HCT116 (cell line): Measurements from ENCODE around the gene KIF26B. TPM values are rescaled to one million over a fixed set of nuclear protein-coding genes. Genes with fewer than 3 reads are reported as not detected.

Experiments
- ATAC-seq: fragments of 200-7000 bp; cut with Tn5 transposase; 2 replicates; pipeline ENCODE4 v1.9.1; 2020; ENCODE audit warnings: mild to moderate bottlenecking, moderate library complexity
- BruUV-seq: library from RNA; stranded (reverse); fragments of 400-500 nt; replicated peaks from 2 replicates; lab custom pipeline; 2021; lab: Mats Ljungman, UMichigan
- CTCF ChIA-PET: fragments of 300-600 bp; sonication (Branson Sonifier 250); formaldehyde crosslinking; loops from one replicate; lab custom pipeline; 2021; ENCODE audit warnings: antibody characterized with exemption; lab: Charles Lee
- POLR2A ChIA-PET: fragments of 300-600, 350-600 bp; sonication (Branson Sonifier 250); formaldehyde crosslinking; loops from one replicate; lab custom pipeline; 2021; ENCODE audit warnings: antibody characterized with exemption; lab: Charles Lee
- RAD21 ChIA-PET, 2 experiments: fragments of 300-600 bp; sonication (Branson Sonifier 250); formaldehyde crosslinking; loops; one replicate each; lab custom pipeline; 2023; ENCODE audit warnings: low total read pairs in 2 of 2; ENCODE audit not compliant: uncharacterized antibody in 2 of 2, unreplicated experiment in 2 of 2, low non-redundant PET in 1 of 2; lab: Charles Lee
- DNase-seq: peaks from one replicate; pipeline ENCODE4 v3.0.0-alpha.2; 2010; ENCODE audit warnings: low read depth, low spot score
- H2AFZ ChIP-seq: fragments of 200-600 bp; shearing (Covaris generic), sonication (generic); 2 replicates; pipeline ENCODE4 v1.6.1; 2017; ENCODE audit warnings: low read depth, mixed run types, mixed read lengths, antibody characterized with exemption, low read length; ENCODE audit not compliant: poor library complexity, severe bottlenecking
- H3K27ac ChIP-seq: 2 replicates; pipeline ENCODE4 v1.5.1; 2012; ENCODE audit warnings: low read depth, low read length
- H3K27me3 ChIP-seq: fragments of 200-600 bp; sonication (generic); 2 replicates; pipeline ENCODE4 v1.6.1; 2016; ENCODE audit warnings: mixed run types, low read length, mixed read lengths; ENCODE audit not compliant: insufficient read depth
- H3K36me3 ChIP-seq, 2 experiments: fragments of 200-500 bp in 1 of 2; fragments of 200-600 bp in 1 of 2; sonication (Bioruptor generic) in 1 of 2; sonication (generic) in 1 of 2; 2 replicates each; pipeline versions ENCODE4 v1.5.1 to v1.6.1; 2014 to 2016; ENCODE audit warnings: low read length in 2 of 2, inconsistent platforms in 1 of 2, mixed read lengths in 1 of 2, mixed run types in 1 of 2; ENCODE audit not compliant: insufficient read depth in 2 of 2, control insufficient read depth in 1 of 2
- H3K4me1 ChIP-seq, 2 experiments: fragments of 200-600 bp in 1 of 2; sonication (generic) in 1 of 2; 2 replicates each; pipeline versions ENCODE4 v1.5.1 to v1.6.1; 2012 to 2017; ENCODE audit warnings: low read length in 2 of 2, inconsistent platforms in 1 of 2, mild to moderate bottlenecking in 1 of 2, mixed read lengths in 1 of 2, mixed run types in 1 of 2, moderate library complexity in 1 of 2; ENCODE audit not compliant: insufficient read depth in 2 of 2, control insufficient read depth in 1 of 2
- H3K4me2 ChIP-seq: fragments of 200-600 bp; sonication (generic); 2 replicates; pipeline ENCODE4 v1.6.1; 2017; ENCODE audit warnings: mixed run types, low read length, mixed read lengths
- H3K4me3 ChIP-seq, 2 experiments: fragments of 200-600 bp in 1 of 2; sonication (generic) in 1 of 2; replicated peaks in 1 of 2; 2 replicates each; pipeline ENCODE4 v1.5.1; 2011 to 2016; ENCODE audit warnings: low read length in 2 of 2, control low read depth in 1 of 2, low read depth in 1 of 2, mild to moderate bottlenecking in 1 of 2, mixed read lengths in 1 of 2, mixed run types in 1 of 2
- H3K79me2 ChIP-seq: fragments of 200-600 bp; sonication (generic); 2 replicates; pipeline ENCODE4 v1.6.1; 2017; ENCODE audit warnings: mild to moderate bottlenecking, mixed run types, low read length, moderate library complexity, mixed read lengths; ENCODE audit not compliant: insufficient read depth
- H3K9ac ChIP-seq: fragments of 200-600 bp; sonication (generic); 2 replicates; pipeline ENCODE4 v1.6.1; 2016; ENCODE audit warnings: low read length, mixed read lengths
- H3K9me2 ChIP-seq: fragments of 200-600 bp; sonication (generic), shearing (Covaris generic); 2 replicates; pipeline ENCODE4 v1.6.1; 2017; ENCODE audit warnings: mixed run types, mild to moderate bottlenecking, moderate library complexity; ENCODE audit not compliant: insufficient read depth
- H3K9me3 ChIP-seq, 2 experiments: fragments of 200-500 bp in 1 of 2; fragments of 200-600 bp in 1 of 2; sonication (Bioruptor generic) in 1 of 2; sonication (generic) in 1 of 2; 2 replicates each; pipeline ENCODE4 v1.6.1; 2014 to 2017; ENCODE audit warnings: low read length in 2 of 2, mixed read lengths in 2 of 2, inconsistent platforms in 1 of 2, low read depth in 1 of 2, mild to moderate bottlenecking in 1 of 2, mixed run types in 1 of 2, moderate library complexity in 1 of 2; ENCODE audit not compliant: control insufficient read depth in 1 of 2, insufficient read depth in 1 of 2
- H4K20me1 ChIP-seq: fragments of 200-600 bp; sonication (generic), shearing (Covaris generic); 2 replicates; pipeline ENCODE4 v1.6.1; 2017; ENCODE audit warnings: mixed run types, mild to moderate bottlenecking, moderate library complexity; ENCODE audit not compliant: insufficient read depth
- CEBPB ChIP-seq: IDR thresholded peaks from 2 replicates; pipeline ENCODE4 v1.6.1; 2012; ENCODE audit warnings: low read depth
- EGR1 ChIP-seq: IDR thresholded peaks from 2 replicates; pipeline ENCODE4 v1.6.1; 2012; ENCODE audit warnings: low read depth
- FOSL1 ChIP-seq: IDR thresholded peaks from 2 replicates; pipeline ENCODE4 v1.6.1; 2012; ENCODE audit warnings: low read depth
- POLR2A ChIP-seq: IDR thresholded peaks from 2 replicates; pipeline ENCODE4 v1.7.0; 2011; ENCODE audit warnings: borderline replicate concordance; ENCODE audit not compliant: insufficient read depth, insufficient read length; ENCODE audit errors: extremely low read depth
- RAD21 ChIP-seq: IDR thresholded peaks from 2 replicates; pipeline ENCODE4 v1.6.1; 2012; ENCODE audit warnings: low read depth, mild to moderate bottlenecking
- SRF ChIP-seq: IDR thresholded peaks from 2 replicates; pipeline ENCODE4 v1.6.1; 2012; ENCODE audit warnings: low read depth
- TCF7L2 ChIP-seq: IDR thresholded peaks from 2 replicates; pipeline ENCODE4 v1.7.0; 2011; ENCODE audit warnings: borderline replicate concordance, inconsistent platforms; ENCODE audit not compliant: insufficient read depth, insufficient read length; ENCODE audit errors: extremely low read depth
- ZFX ChIP-seq: fragments of 450-650 bp; IDR thresholded peaks from 2 replicates; pipeline ENCODE4 v1.6.1; 2017
- ZNF274 ChIP-seq: fragments of 200-500 bp; sonication (Bioruptor generic); IDR thresholded peaks from 2 replicates; pipeline ENCODE4 v1.6.1; 2014; ENCODE audit warnings: mild to moderate bottlenecking, low read depth, low read length, inconsistent platforms
- intact Hi-C: fragments of 100-400 bp; cut with micrococcal nuclease; formaldehyde crosslinking; loops from 2 replicates; pipeline ENCODE4 v1.10.0; 2022
- total RNA-seq: library from RNA; stranded (reverse); gene quantifications from one replicate; pipeline ENCODE4 v1.2.1, GENCODE V29; 2021; ENCODE audit not compliant: unreplicated experiment
- TF ChIP-seq, protein P1 (sequence below): IDR thresholded peaks from 2 replicates; pipeline ENCODE4 v1.6.1; 2012
- TF ChIP-seq, protein P2 (sequence below): IDR thresholded peaks from 2 replicates; pipeline ENCODE4 v1.6.1; 2011; ENCODE audit warnings: mild to moderate bottlenecking, low read length, moderate library complexity; ENCODE audit not compliant: insufficient replicate concordance; ENCODE audit errors: extremely low read depth
- TF ChIP-seq, protein P3 (sequence below), 3 experiments: fragments of 200-600 bp in 1 of 3; sonication (generic) in 1 of 3; IDR thresholded peaks in 2 of 3; conservative IDR thresholded peaks in 1 of 3; 2 replicates each; pipeline ENCODE4 v1.5.1; 2012 to 2017; ENCODE audit warnings: low read depth in 2 of 3, low read length in 2 of 3, antibody characterized with exemption in 1 of 3, borderline replicate concordance in 1 of 3, control low read depth in 1 of 3, mild to moderate bottlenecking in 1 of 3, mixed read lengths in 1 of 3, mixed run types in 1 of 3, moderate library complexity in 1 of 3; ENCODE audit not compliant: insufficient read depth in 1 of 3

Gene KIF26B
- total RNA-seq, 1 experiment from 2014 or later, result 0.49 TPM

DNA sequence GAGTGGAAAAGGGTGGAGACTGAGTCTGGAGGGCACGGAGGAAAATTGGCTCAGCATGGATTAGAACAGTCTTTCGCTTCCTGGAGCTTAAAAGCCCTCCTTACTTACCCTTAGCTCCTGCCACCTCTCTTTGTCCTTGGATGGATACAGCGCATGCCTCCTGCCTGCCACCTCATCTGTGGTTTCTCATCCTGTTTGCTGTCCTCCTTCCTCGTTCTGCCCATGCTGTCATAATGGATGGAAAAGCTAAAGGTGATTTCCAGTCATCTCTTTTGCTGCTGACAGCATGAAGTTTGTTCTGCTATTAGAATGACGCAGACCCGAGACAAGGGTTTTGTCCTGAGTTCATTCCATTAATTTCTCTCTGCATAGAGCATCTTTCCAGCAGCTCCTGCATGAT lies 425.9 kb downstream of the KIF26B start:
- intact Hi-C loops, result no loop called here
- peaks cover 61% of the 10 kb centered on the region for H3K27me3 ChIP-seq
- DNase-seq, result no peak
- no peaks in the 10 kb centered on the region for H4K20me1 ChIP-seq
- no peaks in the 10 kb centered on the region for H3K9me3 ChIP-seq
- no peak overlapping the region for H3K27ac ChIP-seq
- no peaks in the 10 kb centered on the region for H3K36me3 ChIP-seq
- no peak overlapping the region for H2AFZ ChIP-seq
- no peak overlapping the region for H3K9ac ChIP-seq
- no peak overlapping the region for H3K4me3 ChIP-seq
- no peak overlapping the region for H3K4me2 ChIP-seq
- no peak for ATAC-seq
- no peaks in the 10 kb centered on the region for H3K4me1 ChIP-seq
- BruUV-seq, result no TSS peak
- ChIA-PET CTCF (no interaction called here), RAD21 (no interaction called here), POLR2A (no interaction called here)
- no peaks in the 10 kb centered on the region for H3K79me2 ChIP-seq
- TF ChIP-seq, protein P1, sequence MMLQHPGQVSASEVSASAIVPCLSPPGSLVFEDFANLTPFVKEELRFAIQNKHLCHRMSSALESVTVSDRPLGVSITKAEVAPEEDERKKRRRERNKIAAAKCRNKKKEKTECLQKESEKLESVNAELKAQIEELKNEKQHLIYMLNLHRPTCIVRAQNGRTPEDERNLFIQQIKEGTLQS, result no peak
- TF ChIP-seq FOSL1, result no peak
- no peak for TF ChIP-seq EGR1
- TF ChIP-seq, protein P2, sequence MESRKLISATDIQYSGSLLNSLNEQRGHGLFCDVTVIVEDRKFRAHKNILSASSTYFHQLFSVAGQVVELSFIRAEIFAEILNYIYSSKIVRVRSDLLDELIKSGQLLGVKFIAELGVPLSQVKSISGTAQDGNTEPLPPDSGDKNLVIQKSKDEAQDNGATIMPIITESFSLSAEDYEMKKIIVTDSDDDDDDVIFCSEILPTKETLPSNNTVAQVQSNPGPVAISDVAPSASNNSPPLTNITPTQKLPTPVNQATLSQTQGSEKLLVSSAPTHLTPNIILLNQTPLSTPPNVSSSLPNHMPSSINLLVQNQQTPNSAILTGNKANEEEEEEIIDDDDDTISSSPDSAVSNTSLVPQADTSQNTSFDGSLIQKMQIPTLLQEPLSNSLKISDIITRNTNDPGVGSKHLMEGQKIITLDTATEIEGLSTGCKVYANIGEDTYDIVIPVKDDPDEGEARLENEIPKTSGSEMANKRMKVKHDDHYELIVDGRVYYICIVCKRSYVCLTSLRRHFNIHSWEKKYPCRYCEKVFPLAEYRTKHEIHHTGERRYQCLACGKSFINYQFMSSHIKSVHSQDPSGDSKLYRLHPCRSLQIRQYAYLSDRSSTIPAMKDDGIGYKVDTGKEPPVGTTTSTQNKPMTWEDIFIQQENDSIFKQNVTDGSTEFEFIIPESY, result no peak
- TF ChIP-seq, protein P3, sequence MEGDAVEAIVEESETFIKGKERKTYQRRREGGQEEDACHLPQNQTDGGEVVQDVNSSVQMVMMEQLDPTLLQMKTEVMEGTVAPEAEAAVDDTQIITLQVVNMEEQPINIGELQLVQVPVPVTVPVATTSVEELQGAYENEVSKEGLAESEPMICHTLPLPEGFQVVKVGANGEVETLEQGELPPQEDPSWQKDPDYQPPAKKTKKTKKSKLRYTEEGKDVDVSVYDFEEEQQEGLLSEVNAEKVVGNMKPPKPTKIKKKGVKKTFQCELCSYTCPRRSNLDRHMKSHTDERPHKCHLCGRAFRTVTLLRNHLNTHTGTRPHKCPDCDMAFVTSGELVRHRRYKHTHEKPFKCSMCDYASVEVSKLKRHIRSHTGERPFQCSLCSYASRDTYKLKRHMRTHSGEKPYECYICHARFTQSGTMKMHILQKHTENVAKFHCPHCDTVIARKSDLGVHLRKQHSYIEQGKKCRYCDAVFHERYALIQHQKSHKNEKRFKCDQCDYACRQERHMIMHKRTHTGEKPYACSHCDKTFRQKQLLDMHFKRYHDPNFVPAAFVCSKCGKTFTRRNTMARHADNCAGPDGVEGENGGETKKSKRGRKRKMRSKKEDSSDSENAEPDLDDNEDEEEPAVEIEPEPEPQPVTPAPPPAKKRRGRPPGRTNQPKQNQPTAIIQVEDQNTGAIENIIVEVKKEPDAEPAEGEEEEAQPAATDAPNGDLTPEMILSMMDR (IDR thresholded peaks at IDR 0.05 in 2 of 3, conservative IDR thresholded peaks at IDR 0.05 in 1 of 3; ENCODE audit: borderline replicate concordance in 1 of 3, insufficient read depth in 1 of 3, low read depth in 2 of 3, low read length in 2 of 3), result no peak
- TF ChIP-seq TCF7L2, result no peak
- no peak for TF ChIP-seq SRF
- TF ChIP-seq ZFX, result no peak
- TF ChIP-seq CEBPB, result no peak
- no peak for TF ChIP-seq ZNF274
- no peak for TF ChIP-seq RAD21
- no peak for TF ChIP-seq POLR2A
- no peaks in the 10 kb centered on the region for H3K9me2 ChIP-seq
